GM23338 (cell line): ENCODE measurements around the gene KBTBD6. TPM values are rescaled to one million over a fixed set of nuclear protein-coding genes. Genes with fewer than 3 reads are reported as not detected.

Experiments used
- ATAC-seq: fragments of 200-7000 bp; cut with Tn5 transposase; 3 replicates; pipeline ENCODE4 v1.9.1; 2020
- DNase-seq: peaks from one replicate; pipeline ENCODE4 v3.0.0-alpha.2; 2015; ENCODE audit warnings: low spot score
- H2AFZ ChIP-seq: fragments of 200-600 bp; sonication (generic); 2 replicates; pipeline ENCODE4 v1.8.0; 2016; ENCODE audit warnings: antibody characterized with exemption, mild to moderate bottlenecking, moderate library complexity
- H3F3A ChIP-seq: fragments of 200-600 bp; sonication (generic); replicated peaks from 2 replicates; pipeline ENCODE4 v1.8.0; 2017; ENCODE audit warnings: antibody characterized with exemption, mixed run types, low read depth
- H3K27ac ChIP-seq: fragments of 200-600 bp; sonication (generic); 2 replicates; pipeline ENCODE4 v1.6.1; 2016; ENCODE audit warnings: low read depth
- H3K27me3 ChIP-seq: fragments of 200-600 bp; sonication (generic); 2 replicates; pipeline ENCODE4 v1.8.0; 2016; ENCODE audit warnings: mild to moderate bottlenecking, mixed run types, moderate library complexity; ENCODE audit not compliant: insufficient read depth
- H3K36me3 ChIP-seq: fragments of 200-600 bp; sonication (generic); 2 replicates; pipeline ENCODE4 v1.8.0; 2016; ENCODE audit warnings: mild to moderate bottlenecking; ENCODE audit not compliant: insufficient read depth
- H3K4me1 ChIP-seq: fragments of 200-600 bp; sonication (generic); 2 replicates; pipeline ENCODE4 v1.8.0; 2016; ENCODE audit warnings: mild to moderate bottlenecking, moderate library complexity; ENCODE audit not compliant: insufficient read depth
- H3K4me2 ChIP-seq: fragments of 200-600 bp; sonication (generic); 2 replicates; pipeline ENCODE4 v1.7.1; 2017; ENCODE audit warnings: mixed run types
- H3K4me3 ChIP-seq: fragments of 200-600 bp; sonication (generic); 2 replicates; pipeline ENCODE4 v1.6.1; 2016; ENCODE audit warnings: mixed run types
- H3K79me2 ChIP-seq: fragments of 200-600 bp; sonication (generic); replicated peaks from 2 replicates; pipeline ENCODE4 v1.8.0; 2017; ENCODE audit warnings: mild to moderate bottlenecking; ENCODE audit not compliant: insufficient read depth
- H3K9me2 ChIP-seq: fragments of 200-600 bp; sonication (generic); 2 replicates; pipeline ENCODE4 v1.8.0; 2017; ENCODE audit not compliant: insufficient read depth
- H4K20me1 ChIP-seq: fragments of 200-600 bp; sonication (generic); replicated peaks from 2 replicates; pipeline ENCODE4 v1.8.0; 2017; ENCODE audit warnings: mild to moderate bottlenecking; ENCODE audit not compliant: insufficient read depth
- H3K27ac Mint-ChIP-seq: 2 replicates; pipeline ENCODE4 v1.8.0; 2020; ENCODE audit warnings: inconsistent platforms, mild to moderate bottlenecking, moderate library complexity, mixed read lengths
- H3K27me3 Mint-ChIP-seq: 3 replicates; pipeline ENCODE4 v1.8.0; 2022; ENCODE audit warnings: low read depth, mild to moderate bottlenecking, moderate library complexity, mixed read lengths, inconsistent platforms; ENCODE audit not compliant: insufficient read depth, poor library complexity
- H3K36me3 Mint-ChIP-seq: 3 replicates; pipeline ENCODE4 v1.8.0; 2021; ENCODE audit warnings: low read depth, mild to moderate bottlenecking, inconsistent platforms, moderate library complexity, mixed read lengths
- H3K4me1 Mint-ChIP-seq: 3 replicates; pipeline ENCODE4 v1.8.0; 2020; ENCODE audit warnings: mild to moderate bottlenecking, inconsistent platforms, mixed read lengths
- H3K4me3 Mint-ChIP-seq: 3 replicates; pipeline ENCODE4 v1.8.0; 2021; ENCODE audit warnings: moderate library complexity, mild to moderate bottlenecking, inconsistent platforms, mixed read lengths
- H3K9me3 Mint-ChIP-seq: 3 replicates; pipeline ENCODE4 v1.8.0; 2020; ENCODE audit warnings: moderate library complexity, mild to moderate bottlenecking, inconsistent platforms, mixed read lengths
- CREB1 ChIP-seq: fragments of 250-450 bp; sonication (Bioruptor Pico); IDR thresholded peaks from 2 replicates; pipeline ENCODE4 v1.5.0; 2020; ENCODE audit warnings: low read depth, mild to moderate bottlenecking, moderate library complexity
- EZH2 ChIP-seq: fragments of 200-600 bp; sonication (generic); IDR thresholded peaks from one replicate; pipeline ENCODE4 v1.8.0; 2017; ENCODE audit warnings: antibody characterized with exemption, mild to moderate bottlenecking, low read depth; ENCODE audit not compliant: unreplicated experiment
- EZH2phosphoT487 ChIP-seq: fragments of 200-600 bp; sonication (generic); IDR thresholded peaks from one replicate; pipeline ENCODE4 v1.8.1; 2018; ENCODE audit warnings: antibody characterized with exemption; ENCODE audit not compliant: unreplicated experiment
- JUNB ChIP-seq: IDR thresholded peaks from one replicate; pipeline ENCODE4 v1.6.1; 2016; ENCODE audit warnings: antibody characterized with exemption; ENCODE audit not compliant: unreplicated experiment
- NANOG ChIP-seq: IDR thresholded peaks from 2 replicates; pipeline ENCODE4 v1.6.1; 2016; ENCODE audit warnings: antibody characterized with exemption, borderline replicate concordance
- POLR2AphosphoS5 ChIP-seq: IDR thresholded peaks from 2 replicates; pipeline ENCODE4 v1.6.1; 2016; ENCODE audit warnings: antibody characterized with exemption, low read depth
- STAT1 ChIP-seq: IDR thresholded peaks from one replicate; pipeline ENCODE4 v1.6.1; 2016; ENCODE audit warnings: antibody characterized with exemption; ENCODE audit not compliant: unreplicated experiment
- ZNF114 ChIP-seq: fragments of 250-450 bp; sonication (Bioruptor Pico); IDR thresholded peaks from 2 replicates; pipeline ENCODE4 v1.5.0; 2020; ENCODE audit warnings: mild to moderate bottlenecking, moderate library complexity
- ZNF331 ChIP-seq: fragments of 250-450 bp; sonication (Bioruptor Pico); IDR thresholded peaks from 2 replicates; pipeline ENCODE4 v1.5.0; 2020; ENCODE audit warnings: low read depth, mild to moderate bottlenecking, moderate library complexity
- polyA plus RNA-seq: library from polyadenylated mRNA; unstranded; fragments of >200 nt; fragmentation: Nextera tagmentation; extraction: Ambion mirVana; gene quantifications from 2 replicates; pipeline ENCODE4 v1.2.1, GENCODE V29; 2016
- total RNA-seq: library from RNA; depleted of rRNA; stranded (reverse); fragments of >200 nt; shearing (Covaris generic); gene quantifications from 2 replicates; pipeline ENCODE4 v1.2.3, GENCODE V29; 2014
- TF ChIP-seq, protein P1 (sequence below), 2 experiments: fragments of 200-600 bp in 1 of 2; sonication (generic) in 1 of 2; conservative IDR thresholded peaks; 2 replicates each; pipeline versions ENCODE4 v1.5.1 to v1.6.1; 2016 to 2017; ENCODE audit warnings: antibody characterized with exemption in 2 of 2, low read depth in 2 of 2, mild to moderate bottlenecking in 2 of 2, moderate library complexity in 1 of 2
- TF ChIP-seq, protein P2 (sequence below): IDR thresholded peaks from 2 replicates; pipeline ENCODE4 v1.6.1; 2016; ENCODE audit warnings: antibody characterized with exemption
- TF ChIP-seq, protein P3 (sequence below): IDR thresholded peaks from one replicate; pipeline ENCODE4 v1.6.1; 2018; ENCODE audit warnings: antibody characterized with exemption; ENCODE audit not compliant: unreplicated experiment
- TF ChIP-seq, protein P4 (sequence below): fragments of 250-450 bp; sonication (Bioruptor Pico); IDR thresholded peaks from 2 replicates; pipeline ENCODE4 v1.5.0; 2020; ENCODE audit warnings: mild to moderate bottlenecking, moderate library complexity

KBTBD6 gene
- total and polyA plus RNA-seq, 2 experiments from 2014 or later, result 5.7 to 13.5 TPM

DNA sequence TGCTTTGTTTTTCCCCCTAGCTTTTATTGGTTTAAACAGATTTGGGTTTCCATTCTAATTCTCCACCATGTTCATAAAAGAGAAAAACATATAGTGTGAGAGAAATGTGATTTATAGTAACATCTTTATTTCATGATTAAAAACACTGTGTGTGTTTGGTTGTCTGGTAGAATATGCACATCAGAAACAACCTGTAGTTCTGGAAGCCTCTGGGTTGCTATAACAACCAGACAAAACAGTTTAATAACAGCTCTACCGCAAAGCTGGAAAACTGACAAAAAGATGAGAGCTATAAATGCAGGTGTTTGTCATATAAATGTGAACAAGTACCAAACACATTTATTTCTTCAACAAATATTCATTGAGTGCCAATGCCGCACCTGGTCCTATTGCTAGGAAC is 9.8 kb downstream of the KBTBD6 start:
- no peaks in the 10 kb centered on the region for H3K9me2 ChIP-seq
- TF ChIP-seq, protein P1, sequence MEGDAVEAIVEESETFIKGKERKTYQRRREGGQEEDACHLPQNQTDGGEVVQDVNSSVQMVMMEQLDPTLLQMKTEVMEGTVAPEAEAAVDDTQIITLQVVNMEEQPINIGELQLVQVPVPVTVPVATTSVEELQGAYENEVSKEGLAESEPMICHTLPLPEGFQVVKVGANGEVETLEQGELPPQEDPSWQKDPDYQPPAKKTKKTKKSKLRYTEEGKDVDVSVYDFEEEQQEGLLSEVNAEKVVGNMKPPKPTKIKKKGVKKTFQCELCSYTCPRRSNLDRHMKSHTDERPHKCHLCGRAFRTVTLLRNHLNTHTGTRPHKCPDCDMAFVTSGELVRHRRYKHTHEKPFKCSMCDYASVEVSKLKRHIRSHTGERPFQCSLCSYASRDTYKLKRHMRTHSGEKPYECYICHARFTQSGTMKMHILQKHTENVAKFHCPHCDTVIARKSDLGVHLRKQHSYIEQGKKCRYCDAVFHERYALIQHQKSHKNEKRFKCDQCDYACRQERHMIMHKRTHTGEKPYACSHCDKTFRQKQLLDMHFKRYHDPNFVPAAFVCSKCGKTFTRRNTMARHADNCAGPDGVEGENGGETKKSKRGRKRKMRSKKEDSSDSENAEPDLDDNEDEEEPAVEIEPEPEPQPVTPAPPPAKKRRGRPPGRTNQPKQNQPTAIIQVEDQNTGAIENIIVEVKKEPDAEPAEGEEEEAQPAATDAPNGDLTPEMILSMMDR (conservative IDR thresholded peaks at IDR 0.05; ENCODE audit: low read depth in 2 of 2), result no peak
- no peak for TF ChIP-seq JUNB
- TF ChIP-seq ZNF114 (CRISPR knock-in tag), result no peak
- TF ChIP-seq ZNF331 (CRISPR knock-in tag), result no peak
- TF ChIP-seq EZH2phosphoT487, result no peak
- TF ChIP-seq, protein P2, sequence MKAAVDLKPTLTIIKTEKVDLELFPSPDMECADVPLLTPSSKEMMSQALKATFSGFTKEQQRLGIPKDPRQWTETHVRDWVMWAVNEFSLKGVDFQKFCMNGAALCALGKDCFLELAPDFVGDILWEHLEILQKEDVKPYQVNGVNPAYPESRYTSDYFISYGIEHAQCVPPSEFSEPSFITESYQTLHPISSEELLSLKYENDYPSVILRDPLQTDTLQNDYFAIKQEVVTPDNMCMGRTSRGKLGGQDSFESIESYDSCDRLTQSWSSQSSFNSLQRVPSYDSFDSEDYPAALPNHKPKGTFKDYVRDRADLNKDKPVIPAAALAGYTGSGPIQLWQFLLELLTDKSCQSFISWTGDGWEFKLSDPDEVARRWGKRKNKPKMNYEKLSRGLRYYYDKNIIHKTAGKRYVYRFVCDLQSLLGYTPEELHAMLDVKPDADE, result no peak
- TF ChIP-seq, protein P3, sequence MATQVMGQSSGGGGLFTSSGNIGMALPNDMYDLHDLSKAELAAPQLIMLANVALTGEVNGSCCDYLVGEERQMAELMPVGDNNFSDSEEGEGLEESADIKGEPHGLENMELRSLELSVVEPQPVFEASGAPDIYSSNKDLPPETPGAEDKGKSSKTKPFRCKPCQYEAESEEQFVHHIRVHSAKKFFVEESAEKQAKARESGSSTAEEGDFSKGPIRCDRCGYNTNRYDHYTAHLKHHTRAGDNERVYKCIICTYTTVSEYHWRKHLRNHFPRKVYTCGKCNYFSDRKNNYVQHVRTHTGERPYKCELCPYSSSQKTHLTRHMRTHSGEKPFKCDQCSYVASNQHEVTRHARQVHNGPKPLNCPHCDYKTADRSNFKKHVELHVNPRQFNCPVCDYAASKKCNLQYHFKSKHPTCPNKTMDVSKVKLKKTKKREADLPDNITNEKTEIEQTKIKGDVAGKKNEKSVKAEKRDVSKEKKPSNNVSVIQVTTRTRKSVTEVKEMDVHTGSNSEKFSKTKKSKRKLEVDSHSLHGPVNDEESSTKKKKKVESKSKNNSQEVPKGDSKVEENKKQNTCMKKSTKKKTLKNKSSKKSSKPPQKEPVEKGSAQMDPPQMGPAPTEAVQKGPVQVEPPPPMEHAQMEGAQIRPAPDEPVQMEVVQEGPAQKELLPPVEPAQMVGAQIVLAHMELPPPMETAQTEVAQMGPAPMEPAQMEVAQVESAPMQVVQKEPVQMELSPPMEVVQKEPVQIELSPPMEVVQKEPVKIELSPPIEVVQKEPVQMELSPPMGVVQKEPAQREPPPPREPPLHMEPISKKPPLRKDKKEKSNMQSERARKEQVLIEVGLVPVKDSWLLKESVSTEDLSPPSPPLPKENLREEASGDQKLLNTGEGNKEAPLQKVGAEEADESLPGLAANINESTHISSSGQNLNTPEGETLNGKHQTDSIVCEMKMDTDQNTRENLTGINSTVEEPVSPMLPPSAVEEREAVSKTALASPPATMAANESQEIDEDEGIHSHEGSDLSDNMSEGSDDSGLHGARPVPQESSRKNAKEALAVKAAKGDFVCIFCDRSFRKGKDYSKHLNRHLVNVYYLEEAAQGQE, result no peak
- TF ChIP-seq, protein P4, sequence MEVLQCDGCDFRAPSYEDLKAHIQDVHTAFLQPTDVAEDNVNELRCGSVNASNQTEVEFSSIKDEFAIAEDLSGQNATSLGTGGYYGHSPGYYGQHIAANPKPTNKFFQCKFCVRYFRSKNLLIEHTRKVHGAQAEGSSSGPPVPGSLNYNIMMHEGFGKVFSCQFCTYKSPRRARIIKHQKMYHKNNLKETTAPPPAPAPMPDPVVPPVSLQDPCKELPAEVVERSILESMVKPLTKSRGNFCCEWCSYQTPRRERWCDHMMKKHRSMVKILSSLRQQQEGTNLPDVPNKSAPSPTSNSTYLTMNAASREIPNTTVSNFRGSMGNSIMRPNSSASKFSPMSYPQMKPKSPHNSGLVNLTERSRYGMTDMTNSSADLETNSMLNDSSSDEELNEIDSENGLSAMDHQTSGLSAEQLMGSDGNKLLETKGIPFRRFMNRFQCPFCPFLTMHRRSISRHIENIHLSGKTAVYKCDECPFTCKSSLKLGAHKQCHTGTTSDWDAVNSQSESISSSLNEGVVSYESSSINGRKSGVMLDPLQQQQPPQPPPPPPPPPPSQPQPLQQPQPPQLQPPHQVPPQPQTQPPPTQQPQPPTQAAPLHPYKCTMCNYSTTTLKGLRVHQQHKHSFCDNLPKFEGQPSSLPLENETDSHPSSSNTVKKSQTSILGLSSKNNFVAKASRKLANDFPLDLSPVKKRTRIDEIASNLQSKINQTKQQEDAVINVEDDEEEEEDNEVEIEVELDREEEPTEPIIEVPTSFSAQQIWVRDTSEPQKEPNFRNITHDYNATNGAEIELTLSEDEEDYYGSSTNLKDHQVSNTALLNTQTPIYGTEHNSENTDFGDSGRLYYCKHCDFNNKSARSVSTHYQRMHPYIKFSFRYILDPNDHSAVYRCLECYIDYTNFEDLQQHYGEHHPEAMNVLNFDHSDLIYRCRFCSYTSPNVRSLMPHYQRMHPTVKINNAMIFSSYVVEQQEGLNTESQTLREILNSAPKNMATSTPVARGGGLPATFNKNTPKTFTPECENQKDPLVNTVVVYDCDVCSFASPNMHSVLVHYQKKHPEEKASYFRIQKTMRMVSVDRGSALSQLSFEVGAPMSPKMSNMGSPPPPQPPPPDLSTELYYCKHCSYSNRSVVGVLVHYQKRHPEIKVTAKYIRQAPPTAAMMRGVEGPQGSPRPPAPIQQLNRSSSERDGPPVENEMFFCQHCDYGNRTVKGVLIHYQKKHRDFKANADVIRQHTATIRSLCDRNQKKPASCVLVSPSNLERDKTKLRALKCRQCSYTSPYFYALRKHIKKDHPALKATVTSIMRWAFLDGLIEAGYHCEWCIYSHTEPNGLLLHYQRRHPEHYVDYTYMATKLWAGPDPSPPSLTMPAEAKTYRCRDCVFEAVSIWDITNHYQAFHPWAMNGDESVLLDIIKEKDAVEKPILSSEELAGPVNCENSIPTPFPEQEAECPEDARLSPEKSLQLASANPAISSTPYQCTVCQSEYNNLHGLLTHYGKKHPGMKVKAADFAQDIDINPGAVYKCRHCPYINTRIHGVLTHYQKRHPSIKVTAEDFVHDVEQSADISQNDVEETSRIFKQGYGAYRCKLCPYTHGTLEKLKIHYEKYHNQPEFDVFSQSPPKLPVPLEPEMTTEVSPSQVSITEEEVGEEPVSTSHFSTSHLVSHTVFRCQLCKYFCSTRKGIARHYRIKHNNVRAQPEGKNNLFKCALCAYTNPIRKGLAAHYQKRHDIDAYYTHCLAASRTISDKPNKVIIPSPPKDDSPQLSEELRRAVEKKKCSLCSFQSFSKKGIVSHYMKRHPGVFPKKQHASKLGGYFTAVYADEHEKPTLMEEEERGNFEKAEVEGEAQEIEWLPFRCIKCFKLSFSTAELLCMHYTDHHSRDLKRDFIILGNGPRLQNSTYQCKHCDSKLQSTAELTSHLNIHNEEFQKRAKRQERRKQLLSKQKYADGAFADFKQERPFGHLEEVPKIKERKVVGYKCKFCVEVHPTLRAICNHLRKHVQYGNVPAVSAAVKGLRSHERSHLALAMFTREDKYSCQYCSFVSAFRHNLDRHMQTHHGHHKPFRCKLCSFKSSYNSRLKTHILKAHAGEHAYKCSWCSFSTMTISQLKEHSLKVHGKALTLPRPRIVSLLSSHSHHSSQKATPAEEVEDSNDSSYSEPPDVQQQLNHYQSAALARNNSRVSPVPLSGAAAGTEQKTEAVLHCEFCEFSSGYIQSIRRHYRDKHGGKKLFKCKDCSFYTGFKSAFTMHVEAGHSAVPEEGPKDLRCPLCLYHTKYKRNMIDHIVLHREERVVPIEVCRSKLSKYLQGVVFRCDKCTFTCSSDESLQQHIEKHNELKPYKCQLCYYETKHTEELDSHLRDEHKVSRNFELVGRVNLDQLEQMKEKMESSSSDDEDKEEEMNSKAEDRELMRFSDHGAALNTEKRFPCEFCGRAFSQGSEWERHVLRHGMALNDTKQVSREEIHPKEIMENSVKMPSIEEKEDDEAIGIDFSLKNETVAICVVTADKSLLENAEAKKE (CRISPR knock-in tag), result no peak
- TF ChIP-seq POLR2AphosphoS5, result no peak
- TF ChIP-seq EZH2, result no peak
- TF ChIP-seq NANOG, result no peak
- no peak for TF ChIP-seq STAT1
- TF ChIP-seq CREB1 (CRISPR knock-in tag), result no peak
- Mint-ChIP-seq H3K9me3 (peaks cover 3% of the 10 kb centered on the region; the same call in 1 of the 3 replicates), H3K36me3 (peaks cover 19% of the 10 kb centered on the region), H3K4me3 (no peak overlapping the region), H3K27ac (no peak overlapping the region), H3K27me3 (peaks cover 3% of the 10 kb centered on the region), H3K4me1 (no peaks in the 10 kb centered on the region; the same call in 1 of the 3 replicates)
- DNase-seq, result no peak
- H2AFZ ChIP-seq, result no peak overlapping the region
- H3K4me3 ChIP-seq, result no peak overlapping the region
- no peaks in the 10 kb centered on the region; the same call in 1 of the 2 replicates for H3K79me2 ChIP-seq
- no peaks in the 10 kb centered on the region for H3K27me3 ChIP-seq
- no peaks in the 10 kb centered on the region for H3F3A ChIP-seq
- no peak overlapping the region for H3K4me2 ChIP-seq
- no peak overlapping the region for H3K27ac ChIP-seq
- peaks cover 6% of the 10 kb centered on the region for H3K4me1 ChIP-seq
- no peak for ATAC-seq
- H4K20me1 ChIP-seq, result no peaks in the 10 kb centered on the region
- no peaks in the 10 kb centered on the region for H3K36me3 ChIP-seq
